HepG2 (cell line): Measurements from ENCODE around the gene INPP4B.

Experiments used
- ATF7 ChIP-seq, 2 experiments: fragments of 450-650 bp in 1 of 2; sonication (generic) in 1 of 2; formaldehyde crosslinking in 1 of 2; IDR thresholded peaks; 2 replicates each; pipeline versions ENCODE4 v1.4.0 to v1.6.1; 2016 to 2020; ENCODE audit warnings: antibody characterized with exemption in 1 of 2, mild to moderate bottlenecking in 1 of 2, missing genetic modification reagents in 1 of 2
- FOXK1 ChIP-seq: sonication (generic); formaldehyde crosslinking; IDR thresholded peaks from 2 replicates; pipeline ENCODE4 v1.4.0; 2020; ENCODE audit warnings: low read depth, missing genetic modification reagents, borderline replicate concordance
- GABPB1 ChIP-seq: IDR thresholded peaks from 2 replicates; pipeline ENCODE4 v1.6.1; 2016; ENCODE audit warnings: mild to moderate bottlenecking, missing genetic modification reagents, moderate library complexity, missing compliant biosample characterization
- HCFC1 ChIP-seq: fragments of 150-350 bp; IDR thresholded peaks from 2 replicates; pipeline ENCODE4 v1.6.1; 2014; ENCODE audit warnings: low read depth, low read length
- JUND ChIP-seq: sonication (generic); formaldehyde crosslinking; IDR thresholded peaks from 2 replicates; pipeline ENCODE4 v1.8.0; 2022; ENCODE audit warnings: mild to moderate bottlenecking, missing genetic modification reagents
- NFE2L1 ChIP-seq: sonication (generic); formaldehyde crosslinking; IDR thresholded peaks from 2 replicates; pipeline ENCODE4 v1.4.0; 2020; ENCODE audit warnings: missing genetic modification reagents, mild to moderate bottlenecking, borderline replicate concordance
- PCBP1 ChIP-seq: fragments of 200-400 bp; formaldehyde crosslinking; IDR thresholded peaks from 2 replicates; pipeline ENCODE4 v1.6.1; 2017; ENCODE audit warnings: mild to moderate bottlenecking, low read depth, low read length, borderline replicate concordance
- POLR2AphosphoS5 ChIP-seq: IDR thresholded peaks from 2 replicates; pipeline ENCODE4 v1.6.1; 2012; ENCODE audit warnings: low read depth, low read length
- PRPF4 ChIP-seq: fragments of 200-400 bp; formaldehyde crosslinking; IDR thresholded peaks from 2 replicates; pipeline ENCODE4 v1.6.1; 2016; ENCODE audit warnings: low read length, low read depth; ENCODE audit not compliant: poor library complexity, severe bottlenecking
- SRY ChIP-seq: sonication (generic); formaldehyde crosslinking; IDR thresholded peaks from 2 replicates; pipeline ENCODE4 v1.8.0; 2022; ENCODE audit warnings: mild to moderate bottlenecking, missing genetic modification reagents
- TBL1XR1 ChIP-seq: fragments of 150-350 bp; IDR thresholded peaks from 2 replicates; pipeline ENCODE4 v1.6.1; 2014; ENCODE audit warnings: borderline replicate concordance, low read length; ENCODE audit not compliant: partially characterized antibody
- U2AF1 ChIP-seq: fragments of 200-400 bp; formaldehyde crosslinking; optimal IDR thresholded peaks from 2 replicates; pipeline ENCODE3; 2017; ENCODE audit warnings: mild to moderate bottlenecking, low read depth, low read length
- ZNF354B ChIP-seq: sonication (generic); formaldehyde crosslinking; IDR thresholded peaks from 2 replicates; pipeline ENCODE4 v1.8.0; 2022; ENCODE audit warnings: mild to moderate bottlenecking, missing genetic modification reagents

DNA sequence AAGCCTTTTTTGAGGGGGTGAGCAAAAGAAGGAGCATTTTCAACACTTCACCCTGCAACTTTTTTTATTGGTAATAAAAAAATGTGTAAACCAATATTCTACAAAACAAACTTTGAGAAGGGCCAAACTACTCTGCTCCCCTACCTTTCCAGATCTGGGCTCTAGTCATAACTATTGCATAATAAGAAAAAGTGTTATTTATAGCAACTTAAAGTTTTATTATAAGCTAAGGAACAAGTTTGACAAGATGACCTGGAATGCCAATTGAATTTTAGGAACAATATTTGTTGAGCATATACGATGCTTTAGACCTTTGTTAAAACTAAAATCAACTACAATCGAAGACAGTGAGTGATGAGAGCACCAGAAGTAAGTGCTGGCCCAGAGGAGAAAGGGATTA is 800.1 kb downstream of the INPP4B start:
- TF ChIP-seq HCFC1, result no peak
- no peak for TF ChIP-seq FOXK1 (CRISPR knock-in tag)
- no peak for TF ChIP-seq JUND (CRISPR knock-in tag)
- TF ChIP-seq NFE2L1, result no peak
- TF ChIP-seq TBL1XR1, result no peak
- TF ChIP-seq U2AF1, result no peak
- no peak for TF ChIP-seq PRPF4
- TF ChIP-seq POLR2AphosphoS5, result no peak
- TF ChIP-seq ATF7 (IDR thresholded peaks at IDR 0.05), result no peak
- no peak for TF ChIP-seq ATF7 (CRISPR knock-in tag; IDR thresholded peaks at IDR 0.05)
- TF ChIP-seq ZNF354B (CRISPR knock-in tag), result no peak
- no peak for TF ChIP-seq PCBP1
- no peak for TF ChIP-seq SRY (CRISPR knock-in tag)
- TF ChIP-seq GABPB1 (CRISPR knock-in tag), result no peak
